Mammary epithelial cell (primary cell): Measurements from ENCODE around the gene EPS8.

ENCODE experiments used
- CTCF ChIP-seq, 2 donors: IDR thresholded peaks in 1 of 2; conservative IDR thresholded peaks in 1 of 2; 2 replicates each; pipeline ENCODE4 v1.5.1; 2011 to 2012; ENCODE audit warnings: inconsistent platforms in 2 of 2, low read length in 2 of 2, mild to moderate bottlenecking in 2 of 2, control low read depth in 1 of 2, low read depth in 1 of 2; ENCODE audit not compliant: insufficient read depth in 1 of 2; ENCODE audit errors: extremely low read depth in 1 of 2
- EZH2 ChIP-seq: IDR thresholded peaks from 2 replicates; pipeline ENCODE4 v1.6.1; 2012; ENCODE audit warnings: low read length, inconsistent platforms, borderline replicate concordance

DNA sequence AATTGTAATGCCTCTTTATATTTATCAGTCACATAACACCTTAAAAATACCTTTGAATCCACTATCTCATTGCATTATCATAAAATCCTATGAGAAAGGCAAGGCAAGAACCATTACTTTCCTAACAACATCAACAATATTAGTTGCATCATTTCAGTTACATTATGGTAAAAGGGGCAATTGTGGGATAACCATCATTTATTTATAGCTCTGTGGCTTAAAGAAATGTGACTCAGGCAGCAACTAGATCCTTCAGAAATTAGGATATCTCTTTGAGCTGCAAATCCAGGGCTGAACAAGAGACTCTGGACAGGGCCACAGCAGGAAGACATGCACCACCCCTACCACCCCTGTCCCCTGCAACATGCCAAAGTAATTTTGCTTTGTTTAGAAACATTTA is 36.4 kb downstream of the EPS8 start:
- TF ChIP-seq CTCF (conservative IDR thresholded peaks at IDR 0.05 in 1 of 2, IDR thresholded peaks at IDR 0.05 in 1 of 2; ENCODE audit: extremely low read depth in 1 of 2, insufficient read depth in 1 of 2, low read depth in 1 of 2, low read length in 2 of 2) = no peak
- TF ChIP-seq EZH2 = no peak
